Suprapubic skin (tissue), 4 donors: Measurements from ENCODE around the gene APEH.

ENCODE experiments used
- CTCF ChIP-seq, 2 donors: fragments of 200-600 bp in 1 of 2; fragments of 450-650 bp in 1 of 2; sonication (generic) in 1 of 2; IDR thresholded peaks; one replicate each; pipeline ENCODE4 v1.5.1; 2016 to 2019; ENCODE audit warnings: antibody characterized with exemption in 2 of 2, mild to moderate bottlenecking in 1 of 2, moderate library complexity in 1 of 2
- EP300 ChIP-seq: sonication (generic); formaldehyde crosslinking; IDR thresholded peaks from one replicate; pipeline ENCODE4 v1.6.1; 2017; ENCODE audit warnings: antibody characterized with exemption
- POLR2A ChIP-seq, 2 donors: fragments of 450-650 bp; IDR thresholded peaks; one replicate each; pipeline ENCODE4 v1.6.1; 2017; ENCODE audit warnings: antibody characterized with exemption in 2 of 2, mild to moderate bottlenecking in 2 of 2, moderate library complexity in 2 of 2
- POLR2AphosphoS5 ChIP-seq, 3 donors: sonication (generic); formaldehyde crosslinking; IDR thresholded peaks; one replicate each; pipeline ENCODE4 v1.6.1; 2017; ENCODE audit warnings: antibody characterized with exemption in 3 of 3

- TF ChIP-seq CTCF (IDR thresholded peaks at IDR 0.05) (no peak), EP300 (no peak), POLR2A (IDR thresholded peaks at IDR 0.05) (no peak), POLR2AphosphoS5 (IDR thresholded peaks at IDR 0.05) (no peak)
Measured at GRCh38 chr3:49641292-49641691, 32.9 kb upstream of the APEH start.
